GM12878 (cell line): ENCODE results near the gene LRIT1.

Experiments used
- EZH2 ChIP-seq: IDR thresholded peaks from 2 replicates; pipeline ENCODE4 v1.6.1; 2012; ENCODE audit warnings: low read depth, mild to moderate bottlenecking, control low read depth, inconsistent platforms, low read length, borderline replicate concordance; ENCODE audit not compliant: control insufficient read depth
- FOXM1 ChIP-seq: IDR thresholded peaks from 2 replicates; pipeline ENCODE4 v1.6.1; 2012; ENCODE audit warnings: low read depth, mild to moderate bottlenecking, inconsistent platforms, low read length, moderate library complexity
- NFXL1 ChIP-seq: fragments of 450-650 bp; IDR thresholded peaks from 2 replicates; pipeline ENCODE4 v1.6.1; 2017; ENCODE audit warnings: antibody characterized with exemption, mild to moderate bottlenecking, borderline replicate concordance
- NRF1 ChIP-seq: conservative IDR thresholded peaks from 2 replicates; pipeline ENCODE4 v1.6.1; 2011; ENCODE audit warnings: mild to moderate bottlenecking, low read depth, low read length, improper control_type of control experiment
- POLR2AphosphoS5 ChIP-seq: IDR thresholded peaks from 2 replicates; pipeline ENCODE4 v1.6.1; 2011; ENCODE audit warnings: mild to moderate bottlenecking, low read length, inconsistent platforms
- RELA ChIP-seq: fragments of 450-650 bp; IDR thresholded peaks from 2 replicates; pipeline ENCODE4 v1.8.0; 2014; ENCODE audit warnings: borderline replicate concordance; ENCODE audit not compliant: partially characterized antibody
- SIN3A ChIP-seq: IDR thresholded peaks from 2 replicates; pipeline ENCODE4 v1.6.1; 2012; ENCODE audit warnings: low read depth, low read length, improper control_type of control experiment
- SPI1 ChIP-seq: IDR thresholded peaks from 2 replicates; pipeline ENCODE4 v1.6.1; 2011; ENCODE audit warnings: low read depth, mild to moderate bottlenecking, low read length, moderate library complexity, borderline replicate concordance; ENCODE audit not compliant: insufficient read depth
- YY1 ChIP-seq: IDR thresholded peaks from 2 replicates; pipeline ENCODE4 v1.6.1; 2011; ENCODE audit warnings: low read depth, mild to moderate bottlenecking, low read length
- ZBED1 ChIP-seq: IDR thresholded peaks from 2 replicates; pipeline ENCODE4 v1.6.1; 2016; ENCODE audit warnings: borderline replicate concordance
- TF ChIP-seq, protein P1 (sequence below): fragments of 450-650 bp; IDR thresholded peaks from 2 replicates; pipeline ENCODE4 v1.6.1; 2017; ENCODE audit warnings: mild to moderate bottlenecking, moderate library complexity
- TF ChIP-seq, protein P2 (sequence below), 3 experiments: IDR thresholded peaks in 2 of 3; conservative IDR thresholded peaks in 1 of 3; 2 replicates each; pipeline ENCODE4 v1.5.1; 2011; ENCODE audit warnings: low read depth in 3 of 3, low read length in 3 of 3, mild to moderate bottlenecking in 3 of 3, control low read depth in 2 of 3, moderate library complexity in 2 of 3, inconsistent platforms in 1 of 3, mixed read lengths in 1 of 3; ENCODE audit not compliant: control insufficient read depth in 2 of 3, insufficient read depth in 1 of 3; ENCODE audit errors: extremely low read depth in 1 of 3
- TF ChIP-seq, protein P3 (sequence below): IDR thresholded peaks from 2 replicates; pipeline ENCODE4 v1.6.1; 2012; ENCODE audit warnings: low read depth, low read length, improper control_type of control experiment

DNA sequence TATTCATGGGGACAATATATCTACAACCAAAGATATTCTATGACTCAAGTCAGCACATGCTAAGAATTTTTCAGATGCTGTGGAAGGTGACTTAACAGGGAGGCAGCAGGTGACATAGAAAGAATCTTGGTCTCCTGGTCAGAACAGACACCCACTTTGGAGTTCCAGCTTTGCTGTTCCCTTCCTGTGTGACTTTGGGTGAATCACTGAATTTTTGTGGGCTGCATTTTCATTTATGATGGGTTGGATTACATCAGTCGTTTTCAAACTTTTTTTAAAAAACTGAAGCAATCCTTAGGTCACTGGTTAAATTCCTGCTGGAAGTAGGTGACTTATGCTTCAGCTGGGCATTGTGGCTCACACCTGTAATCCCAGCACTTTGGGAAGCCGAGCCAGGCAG, 28.4 kb upstream of the LRIT1 start:
- TF ChIP-seq EZH2 = no peak
- TF ChIP-seq, protein P1, sequence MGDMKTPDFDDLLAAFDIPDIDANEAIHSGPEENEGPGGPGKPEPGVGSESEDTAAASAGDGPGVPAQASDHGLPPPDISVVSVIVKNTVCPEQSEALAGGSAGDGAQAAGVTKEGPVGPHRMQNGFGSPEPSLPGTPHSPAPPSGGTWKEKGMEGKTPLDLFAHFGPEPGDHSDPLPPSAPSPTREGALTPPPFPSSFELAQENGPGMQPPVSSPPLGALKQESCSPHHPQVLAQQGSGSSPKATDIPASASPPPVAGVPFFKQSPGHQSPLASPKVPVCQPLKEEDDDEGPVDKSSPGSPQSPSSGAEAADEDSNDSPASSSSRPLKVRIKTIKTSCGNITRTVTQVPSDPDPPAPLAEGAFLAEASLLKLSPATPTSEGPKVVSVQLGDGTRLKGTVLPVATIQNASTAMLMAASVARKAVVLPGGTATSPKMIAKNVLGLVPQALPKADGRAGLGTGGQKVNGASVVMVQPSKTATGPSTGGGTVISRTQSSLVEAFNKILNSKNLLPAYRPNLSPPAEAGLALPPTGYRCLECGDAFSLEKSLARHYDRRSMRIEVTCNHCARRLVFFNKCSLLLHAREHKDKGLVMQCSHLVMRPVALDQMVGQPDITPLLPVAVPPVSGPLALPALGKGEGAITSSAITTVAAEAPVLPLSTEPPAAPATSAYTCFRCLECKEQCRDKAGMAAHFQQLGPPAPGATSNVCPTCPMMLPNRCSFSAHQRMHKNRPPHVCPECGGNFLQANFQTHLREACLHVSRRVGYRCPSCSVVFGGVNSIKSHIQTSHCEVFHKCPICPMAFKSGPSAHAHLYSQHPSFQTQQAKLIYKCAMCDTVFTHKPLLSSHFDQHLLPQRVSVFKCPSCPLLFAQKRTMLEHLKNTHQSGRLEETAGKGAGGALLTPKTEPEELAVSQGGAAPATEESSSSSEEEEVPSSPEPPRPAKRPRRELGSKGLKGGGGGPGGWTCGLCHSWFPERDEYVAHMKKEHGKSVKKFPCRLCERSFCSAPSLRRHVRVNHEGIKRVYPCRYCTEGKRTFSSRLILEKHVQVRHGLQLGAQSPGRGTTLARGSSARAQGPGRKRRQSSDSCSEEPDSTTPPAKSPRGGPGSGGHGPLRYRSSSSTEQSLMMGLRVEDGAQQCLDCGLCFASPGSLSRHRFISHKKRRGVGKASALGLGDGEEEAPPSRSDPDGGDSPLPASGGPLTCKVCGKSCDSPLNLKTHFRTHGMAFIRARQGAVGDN = no peak
- TF ChIP-seq YY1 = no peak
- no peak for TF ChIP-seq POLR2AphosphoS5
- TF ChIP-seq ZBED1 = no peak
- no peak for TF ChIP-seq NRF1
- no peak for TF ChIP-seq FOXM1
- TF ChIP-seq, protein P2, sequence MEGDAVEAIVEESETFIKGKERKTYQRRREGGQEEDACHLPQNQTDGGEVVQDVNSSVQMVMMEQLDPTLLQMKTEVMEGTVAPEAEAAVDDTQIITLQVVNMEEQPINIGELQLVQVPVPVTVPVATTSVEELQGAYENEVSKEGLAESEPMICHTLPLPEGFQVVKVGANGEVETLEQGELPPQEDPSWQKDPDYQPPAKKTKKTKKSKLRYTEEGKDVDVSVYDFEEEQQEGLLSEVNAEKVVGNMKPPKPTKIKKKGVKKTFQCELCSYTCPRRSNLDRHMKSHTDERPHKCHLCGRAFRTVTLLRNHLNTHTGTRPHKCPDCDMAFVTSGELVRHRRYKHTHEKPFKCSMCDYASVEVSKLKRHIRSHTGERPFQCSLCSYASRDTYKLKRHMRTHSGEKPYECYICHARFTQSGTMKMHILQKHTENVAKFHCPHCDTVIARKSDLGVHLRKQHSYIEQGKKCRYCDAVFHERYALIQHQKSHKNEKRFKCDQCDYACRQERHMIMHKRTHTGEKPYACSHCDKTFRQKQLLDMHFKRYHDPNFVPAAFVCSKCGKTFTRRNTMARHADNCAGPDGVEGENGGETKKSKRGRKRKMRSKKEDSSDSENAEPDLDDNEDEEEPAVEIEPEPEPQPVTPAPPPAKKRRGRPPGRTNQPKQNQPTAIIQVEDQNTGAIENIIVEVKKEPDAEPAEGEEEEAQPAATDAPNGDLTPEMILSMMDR (IDR thresholded peaks at IDR 0.05 in 2 of 3, conservative IDR thresholded peaks at IDR 0.05 in 1 of 3; ENCODE audit: control insufficient read depth in 2 of 3, extremely low read depth in 1 of 3, insufficient read depth in 1 of 3, low read depth in 3 of 3, low read length in 3 of 3) = no peak
- TF ChIP-seq, protein P3, sequence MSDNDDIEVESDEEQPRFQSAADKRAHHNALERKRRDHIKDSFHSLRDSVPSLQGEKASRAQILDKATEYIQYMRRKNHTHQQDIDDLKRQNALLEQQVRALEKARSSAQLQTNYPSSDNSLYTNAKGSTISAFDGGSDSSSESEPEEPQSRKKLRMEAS = no peak
- no peak for TF ChIP-seq NFXL1
- TF ChIP-seq SIN3A = no peak
- no peak for TF ChIP-seq SPI1
- TF ChIP-seq RELA = no peak
